Endothelial cell of umbilical vein (primary cell): ENCODE measurements around the gene COL26A1. TPM values are rescaled to one million over a fixed set of nuclear protein-coding genes. Genes with fewer than 3 reads are reported as not detected.

Source experiments
- BruUV-seq: library from RNA; stranded (reverse); fragments of 400-500 nt; replicated peaks from 2 replicates; lab custom pipeline; 2021; lab: Mats Ljungman, UMichigan
- CTCF ChIA-PET: fragments of 300-600, 350-600 bp; sonication (Branson Sonifier 250); formaldehyde crosslinking; loops from one replicate; lab custom pipeline; 2021; ENCODE audit warnings: antibody characterized with exemption, inconsistent platforms; lab: Charles Lee
- POLR2A ChIA-PET: fragments of 300-600, 350-600 bp; sonication (Branson Sonifier 250); formaldehyde crosslinking; loops from one replicate; lab custom pipeline; 2021; ENCODE audit warnings: antibody characterized with exemption, inconsistent platforms; lab: Charles Lee
- DNase-seq: peaks from one replicate; pipeline ENCODE4 v3.0.0-alpha.2; 2011; ENCODE audit warnings: low read depth, low spot score
- FAIRE-seq: peaks from 2 replicates; lab custom pipeline; 2011; peaks lifted over from hg19 to GRCh38; lab: Jason Lieb, UNC
- H2AFZ ChIP-seq: 2 replicates; pipeline ENCODE4 v1.6.0; 2012; ENCODE audit warnings: low read depth, low read length, control low read depth, inconsistent platforms
- H3K27ac ChIP-seq: 2 replicates; pipeline ENCODE4 v1.5.1; 2011; ENCODE audit warnings: low read depth, mild to moderate bottlenecking, control low read depth, low read length, moderate library complexity; ENCODE audit not compliant: insufficient read depth
- H3K27me3 ChIP-seq, 2 experiments: 2 replicates each; pipeline versions ENCODE4 v1.6.0 to v1.6.1; 2011; ENCODE audit warnings: low read length in 2 of 2, mixed read lengths in 1 of 2; ENCODE audit not compliant: control insufficient read depth in 2 of 2, insufficient read depth in 2 of 2
- H3K36me3 ChIP-seq, 2 experiments: 2 replicates in 1 of 2; 3 replicates in 1 of 2; pipeline ENCODE4 v1.5.1; 2011; ENCODE audit warnings: low read length in 2 of 2, mild to moderate bottlenecking in 1 of 2, moderate library complexity in 1 of 2; ENCODE audit not compliant: control insufficient read depth in 2 of 2, insufficient read depth in 2 of 2; ENCODE audit errors: extremely low read depth in 1 of 2
- H3K4me1 ChIP-seq: 3 replicates; pipeline ENCODE4 v1.5.1; 2011; ENCODE audit warnings: mild to moderate bottlenecking, low read length; ENCODE audit not compliant: control insufficient read depth, insufficient read depth; ENCODE audit errors: extremely low read depth
- H3K4me2 ChIP-seq: 2 replicates; pipeline ENCODE4 v1.6.1; 2011; ENCODE audit warnings: low read length, control low read depth, mixed read lengths; ENCODE audit not compliant: insufficient read depth
- H3K4me3 ChIP-seq, 3 experiments: fragments of 200-600 bp in 1 of 3; sonication (generic), shearing (Covaris generic) in 1 of 3; replicated peaks in 1 of 3; 2 replicates each; pipeline ENCODE4 v1.5.1; 2011 to 2016; ENCODE audit warnings: control low read depth in 3 of 3, low read length in 3 of 3, mild to moderate bottlenecking in 2 of 3, inconsistent platforms in 1 of 3, low read depth in 1 of 3, moderate library complexity in 1 of 3; ENCODE audit not compliant: insufficient read depth in 1 of 3
- H3K79me2 ChIP-seq: 2 replicates; pipeline ENCODE4 v1.6.0; 2012; ENCODE audit warnings: low read length, inconsistent platforms; ENCODE audit not compliant: control insufficient read depth, insufficient read depth
- H3K9ac ChIP-seq: replicated peaks from 2 replicates; pipeline ENCODE3; 2011; ENCODE audit warnings: low read length, control low read depth; ENCODE audit not compliant: insufficient read depth; ENCODE audit errors: extremely low read depth
- H3K9me1 ChIP-seq: replicated peaks from 3 replicates; pipeline ENCODE4 v1.6.0; 2011; ENCODE audit warnings: mild to moderate bottlenecking, low read length; ENCODE audit not compliant: control insufficient read depth, insufficient read depth; ENCODE audit errors: extremely low read depth
- H3K9me3 ChIP-seq: replicated peaks from 2 replicates; pipeline ENCODE4 v1.5.1; 2012; ENCODE audit warnings: low read length, inconsistent platforms; ENCODE audit not compliant: control insufficient read depth, insufficient read depth
- H4K20me1 ChIP-seq: replicated peaks from 2 replicates; pipeline ENCODE3; 2011; ENCODE audit warnings: mild to moderate bottlenecking, low read length; ENCODE audit not compliant: control insufficient read depth, insufficient read depth; ENCODE audit errors: extremely low read depth
- EZH2 ChIP-seq: IDR thresholded peaks from 2 replicates; pipeline ENCODE4 v1.6.1; 2012; ENCODE audit warnings: borderline replicate concordance, low read depth, mild to moderate bottlenecking, moderate library complexity, low read length, inconsistent platforms; ENCODE audit not compliant: severe bottlenecking
- FOS ChIP-seq: IDR thresholded peaks from 2 replicates; pipeline ENCODE4 v1.6.1; 2011; ENCODE audit warnings: mild to moderate bottlenecking, low read length, moderate library complexity, borderline replicate concordance; ENCODE audit not compliant: insufficient read depth
- GATA2 ChIP-seq: IDR thresholded peaks from 2 replicates; pipeline ENCODE4 v1.7.0; 2011; ENCODE audit warnings: low read depth, mild to moderate bottlenecking, moderate library complexity, mixed read lengths, low read length; ENCODE audit not compliant: insufficient read length, insufficient read depth
- JUN ChIP-seq: IDR thresholded peaks from 2 replicates; pipeline ENCODE4 v1.6.1; 2011; ENCODE audit warnings: borderline replicate concordance, low read depth; ENCODE audit not compliant: insufficient read length, insufficient read depth
- MYC ChIP-seq: IDR thresholded peaks from one replicate; pipeline ENCODE4 v1.6.1; 2011; ENCODE audit warnings: mild to moderate bottlenecking, low read depth, low read length
- POLR2A ChIP-seq: IDR thresholded peaks from 2 replicates; pipeline ENCODE4 v1.6.1; 2012; ENCODE audit warnings: low read depth, mild to moderate bottlenecking, control low read depth, low read length
- POLR2AphosphoS5 ChIP-seq: IDR thresholded peaks from 2 replicates; pipeline ENCODE4 v1.6.1; 2012; ENCODE audit warnings: low read depth, mild to moderate bottlenecking, control low read depth, low read length, moderate library complexity; ENCODE audit not compliant: insufficient read depth
- dilution Hi-C: fragments of 300-500 bp; cut with MboI; formaldehyde crosslinking; loops from one replicate; pipeline ENCODE4 v1.15.0; 2019; ENCODE audit warnings: low sequenced_read_pairs; ENCODE audit not compliant: extremely low pct_ligation_motif_present
- intact Hi-C: fragments of 100-400 bp; cut with micrococcal nuclease; formaldehyde crosslinking; loops from one replicate; pipeline ENCODE4 v1.10.0; 2022
- polyA plus RNA-seq, 4 experiments: library from polyadenylated mRNA; depleted of rRNA in 3 of 4; stranded (reverse) in 3 of 4; unstranded in 1 of 4; fragments of >200 nt; gene quantifications; 2 replicates each; pipeline versions ENCODE4 v1.2.1 to v1.2.3, GENCODE V29; 2011 to 2012; ENCODE audit warnings: missing spikeins in 1 of 4
- total RNA-seq: library from RNA; stranded (reverse); gene quantifications from 2 replicates; pipeline ENCODE4 v1.2.3, GENCODE V29; 2021
- TF ChIP-seq, protein P1 (sequence below), 2 donors: IDR thresholded peaks; 1 replicate in 1 of 2; 2 replicates in 1 of 2; pipeline ENCODE4 v1.5.1; 2011; ENCODE audit warnings: low read length in 2 of 2, mild to moderate bottlenecking in 2 of 2, moderate library complexity in 2 of 2, control low read depth in 1 of 2, inconsistent platforms in 1 of 2, low read depth in 1 of 2; ENCODE audit not compliant: insufficient read depth in 1 of 2; ENCODE audit errors: extremely low read depth in 1 of 2
- TF ChIP-seq, protein P2 (sequence below): IDR thresholded peaks from 2 replicates; pipeline ENCODE4 v1.6.1; 2011; ENCODE audit not compliant: insufficient read depth, insufficient read length

The COL26A1 gene
- total and polyA plus RNA-seq, 2 donors (not counting 3 experiments of a cell fraction or from before 2014, with no cell fraction given): not detected

DNA sequence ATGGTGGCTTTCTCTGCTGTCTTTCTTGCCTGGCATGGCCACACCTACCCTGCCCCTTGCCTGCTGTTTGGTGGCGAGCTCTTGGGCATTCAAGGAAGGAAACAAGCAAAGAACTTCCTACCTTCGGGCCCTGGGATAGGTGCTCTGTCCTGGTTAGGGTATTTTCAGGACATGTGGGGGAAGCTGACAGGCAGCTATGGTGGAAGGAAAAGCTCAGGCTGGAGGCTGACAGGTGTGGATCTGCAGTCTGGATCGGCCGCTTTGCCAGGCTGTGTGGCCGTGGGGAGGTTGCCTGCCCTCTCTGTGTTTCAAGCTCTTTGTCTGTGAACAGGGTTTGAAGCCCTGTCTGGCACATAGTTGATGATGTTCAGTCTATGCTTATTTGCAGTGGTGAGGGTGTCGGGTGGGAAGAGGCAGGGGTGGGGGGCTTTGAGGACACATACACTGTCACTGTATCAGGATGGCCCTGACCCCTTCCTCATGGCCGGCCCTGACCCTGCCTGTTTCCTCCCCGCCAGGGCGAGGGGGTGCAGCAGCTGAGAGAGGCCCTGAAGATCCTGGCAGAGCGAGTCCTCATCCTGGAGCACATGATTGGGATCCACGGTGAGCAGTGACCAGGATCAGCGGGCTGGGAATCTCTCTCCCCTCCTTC is 192.7 kb downstream of the COL26A1 start:
- dilution Hi-C loops: no loop called here
- Histone ChIP-seq H3K27me3 (no peaks in the 10 kb centered on the region), H3K4me2 (no peak overlapping the region), H2AFZ (no peak overlapping the region), H3K9me3 (no peaks in the 10 kb centered on the region), H3K9ac (no peak overlapping the region), H3K4me1 (no peaks in the 10 kb centered on the region), H3K4me3 (no peak overlapping the region), H3K79me2 (no peaks in the 10 kb centered on the region), H4K20me1 (no peaks in the 10 kb centered on the region), H3K36me3 (no peaks in the 10 kb centered on the region), H3K9me1 (no peaks in the 10 kb centered on the region), H3K27ac (no peak overlapping the region)
- no TSS peak for BruUV-seq
- DNase-seq (no peak), FAIRE-seq (no peak)
- POLR2A ChIA-PET: no interaction called here
- CTCF ChIA-PET: interaction anchor here (0.7 to 2.9 kb wide), 3 partner anchors 13 to 19 kb away, joined by 3 to 13 read pairs (median 6); no protein-coding TSS in a partner anchor
- TF ChIP-seq GATA2 (no peak), EZH2 (no peak), POLR2A (no peak), FOS (no peak), JUN (no peak), MYC (no peak), POLR2AphosphoS5 (no peak)
- TF ChIP-seq, protein P1, sequence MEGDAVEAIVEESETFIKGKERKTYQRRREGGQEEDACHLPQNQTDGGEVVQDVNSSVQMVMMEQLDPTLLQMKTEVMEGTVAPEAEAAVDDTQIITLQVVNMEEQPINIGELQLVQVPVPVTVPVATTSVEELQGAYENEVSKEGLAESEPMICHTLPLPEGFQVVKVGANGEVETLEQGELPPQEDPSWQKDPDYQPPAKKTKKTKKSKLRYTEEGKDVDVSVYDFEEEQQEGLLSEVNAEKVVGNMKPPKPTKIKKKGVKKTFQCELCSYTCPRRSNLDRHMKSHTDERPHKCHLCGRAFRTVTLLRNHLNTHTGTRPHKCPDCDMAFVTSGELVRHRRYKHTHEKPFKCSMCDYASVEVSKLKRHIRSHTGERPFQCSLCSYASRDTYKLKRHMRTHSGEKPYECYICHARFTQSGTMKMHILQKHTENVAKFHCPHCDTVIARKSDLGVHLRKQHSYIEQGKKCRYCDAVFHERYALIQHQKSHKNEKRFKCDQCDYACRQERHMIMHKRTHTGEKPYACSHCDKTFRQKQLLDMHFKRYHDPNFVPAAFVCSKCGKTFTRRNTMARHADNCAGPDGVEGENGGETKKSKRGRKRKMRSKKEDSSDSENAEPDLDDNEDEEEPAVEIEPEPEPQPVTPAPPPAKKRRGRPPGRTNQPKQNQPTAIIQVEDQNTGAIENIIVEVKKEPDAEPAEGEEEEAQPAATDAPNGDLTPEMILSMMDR (IDR thresholded peaks at IDR 0.05; ENCODE audit: extremely low read depth in 1 of 2, insufficient read depth in 1 of 2, low read depth in 1 of 2, low read length in 2 of 2): no peak
- TF ChIP-seq, protein P2, sequence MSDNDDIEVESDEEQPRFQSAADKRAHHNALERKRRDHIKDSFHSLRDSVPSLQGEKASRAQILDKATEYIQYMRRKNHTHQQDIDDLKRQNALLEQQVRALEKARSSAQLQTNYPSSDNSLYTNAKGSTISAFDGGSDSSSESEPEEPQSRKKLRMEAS: no peak
- intact Hi-C loops: no loop called here
